PFSK-1 (cell line): ENCODE data around the gene EFCAB6.

Experiments used
- POLR2AphosphoS5 ChIP-seq: IDR thresholded peaks from 2 replicates; pipeline ENCODE4 v1.6.1; 2012; ENCODE audit warnings: low read depth, mild to moderate bottlenecking, control low read depth, low read length, moderate library complexity
- TAF1 ChIP-seq: IDR thresholded peaks from 2 replicates; pipeline ENCODE4 v1.6.1; 2012; ENCODE audit warnings: low read length, control low read depth, borderline replicate concordance; ENCODE audit not compliant: insufficient read depth

DNA sequence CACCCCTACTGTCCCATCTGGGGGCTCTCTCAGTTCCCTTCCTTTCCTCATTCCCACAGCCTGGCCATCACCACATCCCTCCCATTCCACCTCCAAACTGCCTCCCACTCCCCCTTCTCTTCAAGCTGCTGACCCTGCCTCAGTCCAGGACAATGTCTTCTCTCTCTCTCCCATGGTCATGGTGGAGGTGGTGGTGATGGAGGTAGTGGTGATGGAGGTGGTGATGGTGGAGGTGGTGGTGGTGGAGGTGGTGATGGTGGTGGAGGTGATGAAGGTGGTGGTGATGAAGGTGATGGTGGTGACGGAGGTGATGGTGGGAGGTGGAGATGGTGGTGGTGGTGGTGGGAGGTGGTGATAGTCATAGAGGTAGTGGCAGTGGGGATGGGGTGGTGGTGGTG lies 313.2 kb downstream of the EFCAB6 start:
- no peak for TF ChIP-seq TAF1
- no peak for TF ChIP-seq POLR2AphosphoS5
